Gastroesophageal sphincter (tissue), 4 donors: ENCODE results near the gene ARF6. TPM values are rescaled to one million over a fixed set of nuclear protein-coding genes. Genes with fewer than 3 reads are reported as not detected.

Experiments used
- ATAC-seq: fragments of 150-250 bp; one replicate; pipeline ENCODE4 v1.9.1; 2016; ENCODE audit warnings: mild to moderate bottlenecking, moderate library complexity
- H3K27ac ChIP-seq, 4 donors: fragments of 200-600 bp; sonication (generic) in 3 of 4; 1 replicate in 3 of 4; 2 replicates in 1 of 4; pipeline ENCODE4 v1.5.1; 2016 to 2019
- H3K27me3 ChIP-seq: fragments of 200-600 bp; sonication (generic); one replicate; pipeline ENCODE4 v1.5.1; 2019
- H3K36me3 ChIP-seq, 2 donors: fragments of 200-600 bp; sonication (generic); one replicate each; pipeline ENCODE4 v1.5.1; 2019; ENCODE audit warnings: control low read depth in 1 of 2
- H3K4me1 ChIP-seq, 3 donors: fragments of 200-600 bp; sonication (generic); 1 replicate in 2 of 3; 2 replicates in 1 of 3; pipeline ENCODE4 v1.5.1; 2016 to 2019; ENCODE audit warnings: control low read depth in 2 of 3
- H3K4me3 ChIP-seq, 2 donors: fragments of 200-600 bp; sonication (generic); one replicate each; pipeline ENCODE4 v1.5.1; 2019; ENCODE audit warnings: mild to moderate bottlenecking in 1 of 2, moderate library complexity in 1 of 2
- H3K9me3 ChIP-seq, 3 donors: fragments of 200-600 bp; sonication (generic); one replicate each; pipeline ENCODE4 v1.5.1; 2017 to 2019; ENCODE audit warnings: control low read depth in 2 of 3
- EP300 ChIP-seq: sonication (generic); formaldehyde crosslinking; IDR thresholded peaks from one replicate; pipeline ENCODE4 v1.6.1; 2017; ENCODE audit warnings: antibody characterized with exemption, mild to moderate bottlenecking
- POLR2A ChIP-seq, 2 donors: fragments of 450-650 bp; IDR thresholded peaks; one replicate each; pipeline ENCODE4 v1.6.1; 2017; ENCODE audit warnings: antibody characterized with exemption in 2 of 2, mild to moderate bottlenecking in 2 of 2, moderate library complexity in 1 of 2
- POLR2AphosphoS5 ChIP-seq: sonication (generic); formaldehyde crosslinking; IDR thresholded peaks from one replicate; pipeline ENCODE4 v1.6.1; 2017; ENCODE audit warnings: antibody characterized with exemption
- WGBS, 2 donors: methylation state at CpG; one replicate each; pipeline ENCODE4 v1.1.5; 2018; ENCODE audit warnings: low coverage in 1 of 2; 5-methylcytosine and 5-hydroxymethylcytosine counted together
- total RNA-seq, 4 donors: library from RNA; depleted of rRNA; stranded (reverse); fragments of >200 nt; gene quantifications; one replicate each; pipeline ENCODE4 v1.1.0, GENCODE V29; 2016
- TF ChIP-seq, protein P1 (sequence below), 4 experiments: fragments of 200-600 bp in 2 of 4; fragments of 450-650 bp in 2 of 4; sonication (generic) in 1 of 4; IDR thresholded peaks; one replicate each; pipeline ENCODE4 v1.5.1; 2017 to 2019; ENCODE audit warnings: antibody characterized with exemption in 4 of 4, mild to moderate bottlenecking in 2 of 4, moderate library complexity in 2 of 4

The ARF6 gene
- total RNA-seq, 4 donors from 2014 or later: 43.1 to 59.6 (median 51.3) TPM

DNA sequence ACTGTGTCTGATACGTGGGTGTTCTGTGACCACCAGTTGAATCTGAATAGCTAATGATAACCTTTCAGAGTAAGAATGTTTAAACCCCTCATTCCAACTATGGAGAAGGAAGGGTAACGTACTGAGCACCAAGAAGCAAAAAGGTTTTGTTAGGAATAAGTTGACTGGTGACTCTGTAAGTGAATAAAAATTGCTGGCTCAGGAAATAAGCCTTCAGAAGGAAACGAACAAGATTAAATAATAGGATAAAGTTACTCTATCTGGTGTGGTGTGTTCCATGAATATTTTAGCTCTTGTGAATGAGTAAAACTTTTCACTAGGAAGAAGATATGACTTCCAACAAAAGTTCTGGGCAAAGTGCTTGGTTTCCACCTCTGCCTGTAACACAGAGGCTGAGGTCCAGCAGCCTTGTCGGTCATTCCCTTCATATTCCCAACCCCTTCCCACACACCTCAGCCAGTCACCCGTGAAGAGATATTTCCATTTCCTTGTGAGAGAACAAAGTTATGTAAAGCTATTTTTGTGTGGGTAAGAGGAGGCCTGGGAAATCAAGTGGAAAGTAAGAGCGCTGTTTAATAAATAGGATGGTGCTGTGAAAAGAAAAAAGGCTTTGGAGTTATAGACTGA is 47.1 kb downstream of the ARF6 start:
- no peak for ATAC-seq
- no peaks in the 10 kb centered on the region for H3K27me3 ChIP-seq
- no peaks in the 10 kb centered on the region for H3K9me3 ChIP-seq
- H3K36me3 ChIP-seq: no peaks in the 10 kb centered on the region
- H3K4me3 ChIP-seq: no peak overlapping the region
- WGBS, 2 donors: 53 to 58% methylated on average over 4 to 6 of the region's 6 CpGs
- TF ChIP-seq EP300: no peak
- TF ChIP-seq, protein P1, sequence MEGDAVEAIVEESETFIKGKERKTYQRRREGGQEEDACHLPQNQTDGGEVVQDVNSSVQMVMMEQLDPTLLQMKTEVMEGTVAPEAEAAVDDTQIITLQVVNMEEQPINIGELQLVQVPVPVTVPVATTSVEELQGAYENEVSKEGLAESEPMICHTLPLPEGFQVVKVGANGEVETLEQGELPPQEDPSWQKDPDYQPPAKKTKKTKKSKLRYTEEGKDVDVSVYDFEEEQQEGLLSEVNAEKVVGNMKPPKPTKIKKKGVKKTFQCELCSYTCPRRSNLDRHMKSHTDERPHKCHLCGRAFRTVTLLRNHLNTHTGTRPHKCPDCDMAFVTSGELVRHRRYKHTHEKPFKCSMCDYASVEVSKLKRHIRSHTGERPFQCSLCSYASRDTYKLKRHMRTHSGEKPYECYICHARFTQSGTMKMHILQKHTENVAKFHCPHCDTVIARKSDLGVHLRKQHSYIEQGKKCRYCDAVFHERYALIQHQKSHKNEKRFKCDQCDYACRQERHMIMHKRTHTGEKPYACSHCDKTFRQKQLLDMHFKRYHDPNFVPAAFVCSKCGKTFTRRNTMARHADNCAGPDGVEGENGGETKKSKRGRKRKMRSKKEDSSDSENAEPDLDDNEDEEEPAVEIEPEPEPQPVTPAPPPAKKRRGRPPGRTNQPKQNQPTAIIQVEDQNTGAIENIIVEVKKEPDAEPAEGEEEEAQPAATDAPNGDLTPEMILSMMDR (IDR thresholded peaks at IDR 0.05): no peak
- H3K4me1 ChIP-seq: no peaks in the 10 kb centered on the region
- no peak overlapping the region for H3K27ac ChIP-seq

- ATAC-seq: no peak
- Histone ChIP-seq H3K27me3 (no peaks in the 10 kb centered on the region), H3K4me3 (no peak overlapping the region), H3K36me3 (no peaks in the 10 kb centered on the region), H3K27ac (no peak overlapping the region), H3K4me1 (no peaks in the 10 kb centered on the region), H3K9me3 (no peaks in the 10 kb centered on the region)
- WGBS, 2 donors: 53 to 70% methylated on average over 1 of the region's 1 CpG
- TF ChIP-seq EP300 (no peak), POLR2AphosphoS5 (no peak), POLR2A (IDR thresholded peaks at IDR 0.05) (no peak)
- TF ChIP-seq, protein P1 (IDR thresholded peaks at IDR 0.05): no peak
Observed at GRCh38 chr14:49940808-49941421, 48.0 kb downstream of the ARF6 start.

GRCh38 chr14:49942090-49942489 is 49.2 kb downstream of the ARF6 start:
- Histone ChIP-seq H3K27me3 (no peaks in the 10 kb centered on the region), H3K9me3 (no peaks in the 10 kb centered on the region), H3K4me1 (peaks cover 0 to 10% (median 6%) of the 10 kb centered on the region in 3 donors), H3K27ac (no peak overlapping the region), H3K4me3 (no peak overlapping the region), H3K36me3 (no peaks in the 10 kb centered on the region)
- WGBS, 2 donors: 44 to 57% methylated on average over 2 of the region's 2 CpGs
- no peak for TF ChIP-seq EP300
- no peak for TF ChIP-seq POLR2A (IDR thresholded peaks at IDR 0.05)
- no peak for TF ChIP-seq POLR2AphosphoS5
- TF ChIP-seq, protein P1 (IDR thresholded peaks at IDR 0.05): no peak
- no peak for ATAC-seq

DNA sequence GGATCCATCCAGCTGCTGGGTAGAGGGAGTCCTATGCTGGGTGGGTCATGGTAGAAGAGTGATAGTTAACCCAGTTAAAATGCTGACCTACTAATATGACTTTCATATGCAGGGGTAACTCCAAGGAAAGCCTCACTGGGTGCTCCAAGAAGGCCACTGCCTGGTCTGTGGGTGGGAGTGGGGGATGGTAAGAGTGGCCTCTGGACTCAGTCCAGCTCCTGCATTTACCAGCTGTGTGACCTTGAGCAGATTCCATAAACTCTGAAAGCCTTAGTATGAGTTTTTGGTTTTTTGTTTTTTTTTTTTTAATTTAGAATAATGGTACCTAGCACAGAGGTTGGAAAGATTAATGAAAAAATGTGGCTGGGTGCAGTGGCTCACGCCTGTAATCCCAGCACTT is 51.6 kb downstream of the ARF6 start:
- Histone ChIP-seq H3K4me3 (no peak overlapping the region), H3K27me3 (no peaks in the 10 kb centered on the region), H3K27ac (no peak overlapping the region), H3K4me1 (peaks cover 0 to 13% (median 6%) of the 10 kb centered on the region in 3 donors), H3K36me3 (no peaks in the 10 kb centered on the region), H3K9me3 (no peaks in the 10 kb centered on the region)
- no peak for TF ChIP-seq EP300
- TF ChIP-seq, protein P1 (IDR thresholded peaks at IDR 0.05): no peak
- no peak for TF ChIP-seq POLR2AphosphoS5
- TF ChIP-seq POLR2A (IDR thresholded peaks at IDR 0.05): no peak
- no peak for ATAC-seq
- 76% methylated on average over 1 of the region's 1 CpG; no CpG with 5 or more reads in 1 of the 2 donors for WGBS, 2 donors
